Measurements from ENCODE around the gene RIMBP2. TPM values are rescaled to one million over a fixed set of nuclear protein-coding genes. Genes with fewer than 3 reads are reported as not detected.

The RIMBP2 gene
- total RNA-seq, 1 experiment from 2014 or later = 0.95 TPM

- no TSS peak for BruUV-seq (replicated peaks)
- Histone ChIP-seq H3K9me3 (ENCODE audit: low read depth, low read length, poor library complexity, severe bottlenecking) (no peaks in the 10 kb centered on the region), H3K36me3 (ENCODE audit: insufficient read depth, low read length, poor library complexity, severe bottlenecking) (no peaks in the 10 kb centered on the region), H3K4me3 (ENCODE audit: low read depth, low read length, poor library complexity, severe bottlenecking) (no peak overlapping the region), H3K27ac (ENCODE audit: low read depth, low read length, poor library complexity, severe bottlenecking) (no peak overlapping the region), H3K4me1 (ENCODE audit: insufficient read depth, low read length, poor library complexity, severe bottlenecking) (no peaks in the 10 kb centered on the region), H3K27me3 (replicated peaks; ENCODE audit: insufficient read depth, low read depth, low read length, poor library complexity) (peaks cover 4% of the 10 kb centered on the region)
- intact Hi-C loops (cut with micrococcal nuclease; ENCODE audit: unreplicated experiment) = no loop called here
- ChIA-PET CTCF (no interaction called here), POLR2A (ENCODE audit: low non-redundant PET) (no interaction called here)
- DNase-seq (ENCODE audit: low spot score) = no peak
- no peak for TF ChIP-seq EZH2 (IDR thresholded peaks at IDR 0.05; ENCODE audit: borderline replicate concordance, low read depth, low read length, poor library complexity, severe bottlenecking)
- no peak for TF ChIP-seq CTCF (conservative IDR thresholded peaks at IDR 0.05; ENCODE audit: low read depth, low read length)
Measured at GRCh38 chr12:130667421-130667960, 48.6 kb downstream of the RIMBP2 start.

GRCh38 chr12:130666645-130667044 is 49.5 kb downstream of the RIMBP2 start:
- no peaks in the 10 kb centered on the region for H3K36me3 ChIP-seq (ENCODE audit: insufficient read depth, low read length, poor library complexity, severe bottlenecking)
- H3K9me3 ChIP-seq (ENCODE audit: low read depth, low read length, poor library complexity, severe bottlenecking) = no peaks in the 10 kb centered on the region
- no peak overlapping the region for H3K27ac ChIP-seq (ENCODE audit: low read depth, low read length, poor library complexity, severe bottlenecking)
- ChIA-PET POLR2A (ENCODE audit: low non-redundant PET) (no interaction called here), CTCF (no interaction called here)
- DNase-seq (ENCODE audit: low spot score) = no peak
- BruUV-seq (replicated peaks) = no TSS peak
- no peaks in the 10 kb centered on the region for H3K4me1 ChIP-seq (ENCODE audit: insufficient read depth, low read length, poor library complexity, severe bottlenecking)
- intact Hi-C loops (cut with micrococcal nuclease; ENCODE audit: unreplicated experiment) = no loop called here
- TF ChIP-seq CTCF (conservative IDR thresholded peaks at IDR 0.05; ENCODE audit: low read depth, low read length) = no peak
- TF ChIP-seq EZH2 (IDR thresholded peaks at IDR 0.05; ENCODE audit: borderline replicate concordance, low read depth, low read length, poor library complexity, severe bottlenecking) = no peak
- no peak overlapping the region for H3K4me3 ChIP-seq (ENCODE audit: low read depth, low read length, poor library complexity, severe bottlenecking)
- peaks cover 4% of the 10 kb centered on the region for H3K27me3 ChIP-seq (replicated peaks; ENCODE audit: insufficient read depth, low read depth, low read length, poor library complexity)

GRCh38 chr12:130665753-130666152 is 50.3 kb downstream of the RIMBP2 start:
- Histone ChIP-seq H3K27me3 (replicated peaks; ENCODE audit: insufficient read depth, low read depth, low read length, poor library complexity) (peaks cover 4% of the 10 kb centered on the region), H3K4me3 (ENCODE audit: low read depth, low read length, poor library complexity, severe bottlenecking) (no peak overlapping the region), H3K9me3 (ENCODE audit: low read depth, low read length, poor library complexity, severe bottlenecking) (no peaks in the 10 kb centered on the region), H3K36me3 (ENCODE audit: insufficient read depth, low read length, poor library complexity, severe bottlenecking) (no peaks in the 10 kb centered on the region), H3K27ac (ENCODE audit: low read depth, low read length, poor library complexity, severe bottlenecking) (no peak overlapping the region), H3K4me1 (ENCODE audit: insufficient read depth, low read length, poor library complexity, severe bottlenecking) (no peaks in the 10 kb centered on the region)
- DNase-seq (ENCODE audit: low spot score) = no peak
- intact Hi-C loops (cut with micrococcal nuclease; ENCODE audit: unreplicated experiment) = no loop called here
- ChIA-PET POLR2A (ENCODE audit: low non-redundant PET) (no interaction called here), CTCF (no interaction called here)
- BruUV-seq (replicated peaks) = no TSS peak
- no peak for TF ChIP-seq CTCF (conservative IDR thresholded peaks at IDR 0.05; ENCODE audit: low read depth, low read length)
- TF ChIP-seq EZH2 (IDR thresholded peaks at IDR 0.05; ENCODE audit: borderline replicate concordance, low read depth, low read length, poor library complexity, severe bottlenecking) = no peak
